GM18907 (cell line): ENCODE data around the gene TNS1.

Source experiments
- ATAC-seq: cut with Tn5 transposase; IDR thresholded peaks from one replicate; pipeline ENCODE4 v1.9.1; 2021; ENCODE audit warnings: mild to moderate bottlenecking, moderate library complexity; ENCODE audit not compliant: unreplicated experiment

TNS1 gene

DNA sequence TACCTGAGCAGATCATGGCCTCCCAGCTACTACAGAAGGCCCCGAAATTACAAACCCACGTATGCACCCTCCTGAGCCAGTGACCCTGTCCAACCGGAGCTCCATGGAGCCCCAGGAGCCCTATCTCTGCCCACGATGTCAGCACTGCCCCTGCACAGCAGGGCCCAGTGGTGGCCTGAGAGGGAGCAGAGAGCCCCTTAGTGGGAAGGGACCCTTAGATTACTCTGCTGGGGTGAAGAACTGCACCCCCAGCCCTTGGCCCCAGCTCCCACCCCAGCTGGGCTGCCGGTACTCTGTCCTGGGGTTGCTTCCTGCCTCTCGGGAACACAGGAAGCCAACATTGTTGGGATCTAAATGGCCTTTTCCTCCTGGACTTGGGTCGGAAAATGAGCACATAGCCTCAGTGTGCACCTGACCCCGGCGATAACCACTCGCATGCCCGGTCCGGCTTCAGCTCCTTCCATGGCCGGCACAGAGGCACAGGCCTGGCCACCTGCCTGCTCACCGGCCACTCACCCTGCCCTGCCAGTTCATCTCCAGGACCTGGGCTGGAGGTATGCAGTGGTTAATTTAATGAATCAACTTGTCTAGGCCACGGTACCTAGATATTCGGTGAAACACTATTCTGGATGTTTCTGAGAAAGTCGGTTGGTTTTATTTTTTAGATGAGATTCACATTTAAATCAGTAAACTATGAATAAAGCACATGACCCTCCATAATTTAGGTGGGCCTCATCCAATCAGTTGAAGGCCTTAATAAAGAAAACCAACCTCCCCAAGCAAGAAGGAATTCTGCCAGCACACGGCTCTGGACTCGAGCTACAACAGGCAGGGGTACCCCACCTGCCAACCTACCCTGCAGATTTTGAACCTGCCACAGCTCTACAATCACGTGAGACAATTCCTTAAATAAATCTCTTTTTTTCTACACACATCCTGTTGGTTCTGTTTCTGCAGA, 19.2 kb downstream of the TNS1 start:
- no peak for ATAC-seq

- ATAC-seq = no peak
These were observed 20.8 kb downstream of the TNS1 start for GRCh38 chr2:217981971-217982370.

GRCh38 chr2:217981084-217981730, 21.6 kb downstream of the TNS1 start:
- no peak for ATAC-seq

GRCh38 chr2:217980591-217980990, 22.2 kb downstream of the TNS1 start:
- no peak for ATAC-seq

- no peak for ATAC-seq
These were observed 22.8 kb downstream of the TNS1 start for GRCh38 chr2:217980036-217980435.

GRCh38 chr2:217979151-217979811, 23.5 kb downstream of the TNS1 start:
- no peak for ATAC-seq

- ATAC-seq = no peak
These were observed 24.2 kb downstream of the TNS1 start for GRCh38 chr2:217978536-217979150.

DNA sequence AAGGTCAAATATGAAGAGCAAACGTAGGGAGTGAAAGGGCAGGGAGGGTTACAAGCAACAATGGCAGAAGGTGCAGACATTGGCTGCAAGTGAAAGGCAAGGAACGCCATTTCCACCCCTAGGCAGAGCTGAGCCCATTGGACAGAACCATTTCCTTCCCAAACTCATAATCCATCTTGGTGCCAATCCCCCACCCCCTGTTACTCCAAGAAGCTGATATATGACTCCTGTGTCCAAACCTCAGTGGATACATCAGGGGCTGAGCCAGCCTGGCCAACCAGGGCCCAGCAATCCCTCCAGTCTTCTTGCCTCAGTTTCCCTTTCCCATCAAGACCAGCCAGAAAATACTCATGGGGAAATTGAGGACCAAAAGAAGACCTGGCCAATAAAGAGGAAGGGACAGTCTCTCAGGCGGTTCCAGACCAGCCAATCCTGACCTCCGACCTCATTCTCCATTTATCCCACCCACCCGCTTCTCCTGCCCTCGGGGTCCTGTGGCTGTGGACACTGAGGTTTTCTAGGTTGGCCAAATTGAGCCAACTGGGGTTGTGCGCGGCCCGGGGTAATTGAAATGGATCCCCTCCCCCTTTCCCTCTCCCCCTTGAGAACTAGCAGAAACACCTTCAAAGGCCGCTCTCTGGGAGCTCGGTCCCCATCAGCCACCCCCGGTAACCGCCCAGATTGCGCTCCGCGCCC, 24.8 kb downstream of the TNS1 start:
- ATAC-seq = no peak

GRCh38 chr2:217976301-217976700, 26.5 kb downstream of the TNS1 start:
- no peak for ATAC-seq

DNA sequence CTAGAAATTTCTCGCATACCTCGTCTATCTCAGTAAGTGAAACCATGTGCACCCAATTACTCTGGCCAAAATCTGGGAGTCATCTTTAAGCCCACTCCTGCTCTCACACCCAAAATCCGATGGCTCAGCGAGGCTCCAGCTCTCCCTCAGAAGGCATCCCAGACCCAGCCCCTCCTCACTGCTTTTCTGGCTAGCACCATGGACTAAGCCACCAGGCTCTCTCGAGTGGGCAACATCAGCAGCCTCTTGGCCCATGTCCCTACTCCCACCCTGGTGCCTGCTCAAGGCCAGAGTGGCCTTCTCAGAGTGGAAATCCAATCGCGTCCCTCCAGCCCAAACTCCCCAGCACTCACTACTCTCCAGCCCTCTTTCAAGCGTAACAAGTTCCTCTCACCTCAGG, 27.2 kb downstream of the TNS1 start:
- no peak for ATAC-seq

DNA sequence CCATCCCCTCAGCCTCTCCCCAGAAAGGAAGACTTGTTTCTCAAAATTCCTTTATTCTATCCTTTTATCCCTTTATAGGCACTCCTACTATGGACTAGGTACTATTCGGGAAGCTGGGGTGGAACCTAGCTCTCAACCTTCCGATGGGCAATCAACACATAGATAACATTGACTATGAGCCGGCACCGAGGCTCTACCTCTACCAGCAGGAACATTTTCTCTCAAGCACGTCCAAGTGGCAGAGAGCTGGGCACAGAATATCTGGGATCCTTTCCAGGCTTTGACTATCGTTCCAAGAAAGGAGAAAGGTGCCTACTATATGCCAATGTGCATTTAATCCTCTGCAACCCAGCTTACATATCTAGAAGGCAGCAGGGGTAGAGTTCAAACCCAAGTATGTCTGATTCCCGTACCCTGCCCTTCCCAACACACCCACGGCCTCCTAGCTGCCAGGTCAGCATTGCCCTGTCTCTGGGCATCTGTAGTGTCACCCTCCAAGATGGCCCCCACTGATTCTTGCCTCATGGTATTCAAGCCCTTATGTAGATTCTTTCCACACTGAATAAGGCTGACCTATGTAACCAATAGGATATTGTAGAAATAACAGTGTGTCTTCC, 28.3 kb downstream of the TNS1 start:
- ATAC-seq = no peak

DNA sequence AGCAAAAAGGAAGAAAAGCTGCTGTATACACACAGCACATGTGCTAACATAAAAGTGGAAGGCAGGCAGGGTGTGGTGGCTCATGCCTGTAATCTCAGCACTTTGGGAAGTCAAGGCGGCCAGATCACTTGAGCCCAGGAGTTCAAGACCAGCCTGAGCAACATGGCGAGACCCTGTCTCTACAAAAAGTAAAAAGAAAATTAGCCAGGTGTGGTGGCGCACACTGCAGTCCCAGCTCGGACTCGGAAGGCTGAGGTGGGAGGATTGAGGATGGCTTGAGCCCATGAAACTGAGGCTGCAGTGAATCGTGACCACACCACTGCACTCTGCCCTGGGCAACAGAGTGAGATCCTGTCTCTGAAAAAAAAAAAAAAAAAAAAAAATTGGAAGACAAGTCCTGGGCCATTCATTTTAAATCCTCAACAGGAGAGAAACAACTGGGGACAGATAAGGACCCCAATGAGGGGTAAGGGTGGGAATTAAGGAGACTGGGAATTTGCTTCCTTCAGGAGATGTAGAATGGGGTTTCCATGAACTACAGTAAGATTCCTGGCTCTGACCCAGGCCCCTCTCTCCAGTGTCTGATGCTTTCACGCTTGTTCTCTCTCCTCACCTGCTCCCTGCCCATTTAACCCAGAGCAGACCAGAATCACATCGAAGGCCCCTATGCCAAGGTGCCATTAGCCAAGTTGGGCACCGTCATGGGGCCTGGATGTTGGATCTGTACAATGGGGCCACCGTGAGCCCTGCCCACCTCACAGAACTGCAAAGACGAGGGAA, 29.6 kb downstream of the TNS1 start:
- no peak for ATAC-seq

GRCh38 chr2:217972490-217972889, 30.3 kb downstream of the TNS1 start:
- no peak for ATAC-seq

DNA sequence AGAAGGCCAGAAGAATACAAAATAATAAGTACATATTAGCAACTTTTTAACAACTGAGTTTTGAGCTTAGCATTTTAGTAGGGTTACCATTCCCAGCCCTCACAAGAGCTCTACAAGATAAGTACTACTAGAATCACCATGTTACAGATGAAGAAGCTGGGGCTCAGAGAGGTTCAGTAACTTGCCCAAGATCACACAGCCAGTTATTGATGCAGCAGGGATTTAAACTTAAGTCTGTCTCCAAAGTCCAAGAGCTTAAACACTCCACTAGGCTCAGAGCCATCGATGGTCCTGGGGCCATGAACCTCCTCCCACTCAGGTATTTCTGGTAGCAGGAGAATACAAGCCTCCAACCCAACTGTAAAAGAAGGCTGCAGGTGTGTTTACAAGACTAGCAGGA, 30.8 kb downstream of the TNS1 start:
- no peak for ATAC-seq

GRCh38 chr2:217971166-217971565, 31.6 kb downstream of the TNS1 start:
- no peak for ATAC-seq

DNA sequence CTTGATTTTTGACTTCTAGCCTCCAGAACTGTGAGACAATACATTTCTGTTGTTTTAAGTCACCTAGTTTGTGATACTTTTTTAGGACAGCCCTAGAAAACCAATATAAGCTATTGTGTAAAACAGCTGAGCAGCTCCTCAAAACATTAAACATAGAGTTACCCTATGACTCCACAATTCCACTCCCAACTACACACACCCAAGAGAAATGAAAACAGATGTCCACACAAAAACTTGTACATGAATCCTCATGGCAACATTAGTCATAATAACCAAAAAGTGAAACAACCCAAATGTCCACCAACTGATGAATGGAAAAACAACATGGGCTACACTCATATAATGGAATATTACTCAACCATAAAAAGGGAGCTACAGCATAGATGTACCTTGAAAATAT, 32.6 kb downstream of the TNS1 start:
- no peak for ATAC-seq

DNA sequence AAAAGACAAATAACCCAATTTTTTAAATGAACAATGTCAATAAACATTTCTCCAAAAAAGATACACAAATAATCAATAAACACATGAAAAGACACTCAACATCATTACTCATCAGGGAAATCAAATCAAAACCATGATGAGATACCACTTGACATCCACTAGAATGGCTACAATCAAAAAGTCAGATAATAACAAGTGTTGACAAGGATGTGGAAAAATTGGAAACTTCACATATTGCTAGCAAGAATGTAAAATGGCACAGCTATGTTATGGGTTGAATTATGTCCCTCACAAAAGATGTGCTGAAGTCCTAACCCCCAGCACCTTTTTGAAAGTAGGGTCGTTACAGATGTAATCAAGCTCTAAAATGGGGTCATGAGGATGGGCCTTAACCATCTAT, 33.2 kb downstream of the TNS1 start:
- ATAC-seq = no peak

GRCh38 chr2:217968023-217968422, 34.8 kb downstream of the TNS1 start:
- ATAC-seq = no peak

DNA sequence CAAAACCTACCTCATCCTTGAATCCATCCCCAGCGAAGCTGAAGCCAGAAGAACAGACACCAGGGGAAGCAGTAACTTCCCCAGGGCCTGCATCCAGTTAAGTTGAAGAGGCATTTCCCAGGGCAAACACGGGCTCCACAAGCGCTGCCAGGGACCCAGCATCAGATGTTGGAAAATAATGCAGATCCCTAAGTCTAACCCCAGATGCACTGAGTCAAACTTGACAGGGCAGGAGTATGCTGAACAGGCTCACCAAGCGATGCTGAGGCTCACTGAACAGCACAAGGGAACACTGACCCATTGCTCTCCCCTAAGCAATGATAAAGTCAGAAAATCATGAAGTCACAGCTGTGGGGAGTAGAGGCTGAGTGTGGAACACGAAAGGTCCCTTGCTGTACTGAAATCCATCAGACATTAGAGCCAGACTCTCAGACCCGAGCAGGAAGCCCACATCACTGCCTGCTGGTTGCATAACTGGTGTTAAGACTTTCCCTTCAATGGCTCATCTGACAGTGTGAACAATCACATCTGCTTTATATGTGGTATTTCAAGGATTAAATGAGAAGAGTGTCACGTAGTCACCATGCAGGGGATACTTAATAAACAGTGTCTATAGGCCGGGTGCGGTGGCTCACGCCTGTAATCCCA, 36.2 kb downstream of the TNS1 start:
- ATAC-seq = no peak
